HCT116 (cell line): ENCODE results near the gene FAT1.

Source experiments
- CBX3 ChIP-seq: IDR thresholded peaks from 2 replicates; pipeline ENCODE4 v1.6.1; 2012; ENCODE audit warnings: low read depth
- CTCF ChIP-seq, 3 experiments: fragments of 200-600 bp in 1 of 3; sonication (generic) in 1 of 3; IDR thresholded peaks in 2 of 3; conservative IDR thresholded peaks in 1 of 3; 2 replicates each; pipeline ENCODE4 v1.5.1; 2012 to 2017; ENCODE audit warnings: low read depth in 2 of 3, low read length in 2 of 3, antibody characterized with exemption in 1 of 3, borderline replicate concordance in 1 of 3, control low read depth in 1 of 3, mild to moderate bottlenecking in 1 of 3, mixed read lengths in 1 of 3, mixed run types in 1 of 3, moderate library complexity in 1 of 3; ENCODE audit not compliant: insufficient read depth in 1 of 3
- EGR1 ChIP-seq: IDR thresholded peaks from 2 replicates; pipeline ENCODE4 v1.6.1; 2012; ENCODE audit warnings: low read depth
- POLR2A ChIP-seq: IDR thresholded peaks from 2 replicates; pipeline ENCODE4 v1.7.0; 2011; ENCODE audit warnings: borderline replicate concordance; ENCODE audit not compliant: insufficient read depth, insufficient read length; ENCODE audit errors: extremely low read depth
- POLR2AphosphoS5 ChIP-seq: IDR thresholded peaks from 2 replicates; pipeline ENCODE4 v1.6.1; 2011; ENCODE audit warnings: mild to moderate bottlenecking, low read depth, low read length, moderate library complexity
- RAD21 ChIP-seq: IDR thresholded peaks from 2 replicates; pipeline ENCODE4 v1.6.1; 2012; ENCODE audit warnings: low read depth, mild to moderate bottlenecking

DNA sequence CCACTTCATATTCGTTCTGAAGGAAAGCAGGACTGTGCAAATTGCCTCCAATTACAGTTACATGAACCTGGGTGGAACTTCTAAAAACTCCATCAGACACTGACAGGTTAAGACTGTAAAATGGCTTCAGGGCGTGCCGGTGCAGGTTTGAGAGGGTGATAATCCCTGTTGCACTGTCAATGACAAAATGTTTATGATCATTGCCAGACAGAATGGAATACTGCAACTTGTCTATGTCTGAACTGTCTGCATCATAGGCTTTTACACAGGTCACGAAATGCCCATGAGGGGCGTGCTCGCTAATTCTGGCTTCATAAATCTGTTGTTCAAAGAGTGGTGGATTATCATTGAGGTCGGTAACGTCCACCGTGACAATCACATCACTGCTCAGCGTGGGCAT is 104.6 kb downstream of the FAT1 start:
- TF ChIP-seq CTCF (IDR thresholded peaks at IDR 0.05 in 2 of 3, conservative IDR thresholded peaks at IDR 0.05 in 1 of 3; ENCODE audit: borderline replicate concordance in 1 of 3, insufficient read depth in 1 of 3, low read depth in 2 of 3, low read length in 2 of 3) = no peak
- no peak for TF ChIP-seq EGR1
- TF ChIP-seq POLR2AphosphoS5 = no peak
- TF ChIP-seq POLR2A = no peak
- TF ChIP-seq RAD21 = no peak
- no peak for TF ChIP-seq CBX3
